Caki2 (cell line): ENCODE data around the gene SRC. TPM values are rescaled to one million over a fixed set of nuclear protein-coding genes. Genes with fewer than 3 reads are reported as not detected.

ENCODE experiments used
- DNase-seq: peaks from one replicate; pipeline ENCODE4 v3.0.0-alpha.2; 2015; ENCODE audit warnings: low read depth
- in situ Hi-C: cut with HindIII; loops from 2 replicates; pipeline ENCODE4 v1.10.0; 2016; ENCODE audit warnings: low sequenced_read_pairs, low pct_unique_long_range_greater_than_20kb, mixed read lengths
- total RNA-seq: library from RNA; depleted of rRNA; stranded (reverse); fragments of >200 nt; shearing (Covaris generic); gene quantifications from 2 replicates; pipeline ENCODE4 v1.2.3, GENCODE V29; 2014; ENCODE audit warnings: low replicate concordance; rRNA removed

SRC gene
- total RNA-seq, 1 experiment from 2014 or later, result 153 TPM

DNA sequence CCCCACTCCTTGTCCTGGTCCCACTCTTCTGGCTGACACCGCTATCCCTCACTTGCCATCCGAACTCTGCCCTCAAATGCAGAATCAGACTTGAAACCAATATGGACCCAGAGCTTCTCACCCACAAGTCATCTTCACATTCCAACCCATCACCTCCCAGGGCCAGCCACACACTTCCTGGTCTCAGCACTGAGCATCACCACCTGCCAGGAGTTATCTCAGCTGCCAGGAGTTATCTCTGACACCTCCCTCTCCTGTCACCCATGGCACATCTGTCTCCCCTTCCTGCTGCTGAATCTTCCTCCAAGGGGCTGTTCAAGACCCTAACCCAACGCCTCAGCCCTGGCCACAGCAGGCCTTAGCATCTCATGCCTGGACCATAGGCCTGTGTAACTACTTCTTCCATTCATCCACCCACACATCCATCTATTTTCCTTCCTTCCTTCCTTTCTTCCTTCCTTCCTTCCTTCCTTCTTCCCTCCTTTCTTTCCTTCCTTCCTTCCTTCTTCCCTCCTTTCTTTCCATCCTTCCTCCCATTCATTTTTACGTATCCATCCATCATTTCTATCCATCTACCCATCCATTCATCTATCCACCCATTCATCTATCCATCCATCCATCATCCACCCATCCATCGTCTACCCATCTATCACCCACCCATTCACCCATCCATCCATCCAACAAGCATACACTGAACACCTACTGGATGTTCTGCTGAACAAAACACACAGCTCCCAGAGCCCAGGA is 100.5 kb downstream of the SRC start:
- in situ Hi-C loops, result no loop called here
- no peak for DNase-seq

DNA sequence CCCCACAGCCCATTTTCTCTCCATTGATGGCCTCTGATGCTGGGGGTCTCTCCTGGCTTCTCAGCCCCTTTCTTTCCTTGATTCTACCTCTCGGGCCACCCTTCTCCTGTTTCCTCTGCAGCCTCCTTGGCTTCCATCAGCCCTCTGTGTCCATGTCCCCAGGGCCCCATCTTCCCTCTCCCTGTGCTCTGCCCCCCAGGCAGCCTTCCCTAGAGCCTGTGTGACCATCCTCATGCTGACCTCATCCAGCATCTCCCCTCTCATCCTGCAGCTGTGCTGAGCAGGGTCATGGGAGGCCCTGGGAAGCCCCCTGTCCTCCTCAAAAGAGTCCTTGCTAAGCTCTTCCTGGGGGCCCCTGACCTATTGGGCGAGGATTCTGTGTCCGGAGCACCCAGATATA is 101.7 kb downstream of the SRC start:
- in situ Hi-C loops, result no loop called here
- DNase-seq, result no peak

GRCh38 chr20:37449276-37449675 is 103.3 kb downstream of the SRC start:
- no peak for DNase-seq
- in situ Hi-C loops, result no loop called here

DNA sequence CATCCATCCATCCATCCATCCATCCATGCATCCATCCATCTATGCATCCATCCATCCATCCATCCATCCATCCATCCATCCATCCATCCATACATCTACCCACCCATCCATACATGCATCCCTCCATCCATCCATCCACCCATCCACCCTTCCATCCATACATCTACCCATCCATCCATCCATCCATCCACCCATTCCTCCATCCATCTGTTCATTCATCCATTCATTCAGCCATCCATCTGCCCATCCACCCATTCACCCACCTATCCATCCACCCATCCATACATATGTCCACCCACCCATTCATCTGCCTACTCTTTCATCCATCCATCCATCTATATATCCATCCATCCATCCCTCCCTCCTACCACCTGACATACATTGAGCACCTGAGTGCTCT is 104.4 kb downstream of the SRC start:
- in situ Hi-C loops, result no loop called here
- no peak for DNase-seq

DNA sequence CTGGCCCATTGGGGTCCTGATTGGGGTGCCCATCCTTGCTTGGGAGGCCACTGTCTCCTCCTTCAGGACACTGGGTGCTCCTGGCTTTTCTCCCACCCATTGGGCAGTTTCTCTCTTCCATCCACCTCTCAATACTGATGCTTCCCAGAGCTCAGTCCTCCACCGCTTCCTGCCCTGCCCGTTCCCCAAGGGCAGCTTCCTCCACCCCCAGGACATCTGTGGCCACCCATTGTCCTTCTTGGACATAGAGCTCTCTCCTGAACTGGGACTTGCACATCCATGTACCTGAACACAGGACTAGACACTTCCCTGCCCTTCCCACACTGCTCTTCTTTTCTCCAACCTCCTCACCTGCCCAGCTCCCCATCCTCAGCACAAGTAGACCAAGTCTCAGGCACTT is 105.7 kb downstream of the SRC start:
- in situ Hi-C loops, result no loop called here
- DNase-seq, result no peak

DNA sequence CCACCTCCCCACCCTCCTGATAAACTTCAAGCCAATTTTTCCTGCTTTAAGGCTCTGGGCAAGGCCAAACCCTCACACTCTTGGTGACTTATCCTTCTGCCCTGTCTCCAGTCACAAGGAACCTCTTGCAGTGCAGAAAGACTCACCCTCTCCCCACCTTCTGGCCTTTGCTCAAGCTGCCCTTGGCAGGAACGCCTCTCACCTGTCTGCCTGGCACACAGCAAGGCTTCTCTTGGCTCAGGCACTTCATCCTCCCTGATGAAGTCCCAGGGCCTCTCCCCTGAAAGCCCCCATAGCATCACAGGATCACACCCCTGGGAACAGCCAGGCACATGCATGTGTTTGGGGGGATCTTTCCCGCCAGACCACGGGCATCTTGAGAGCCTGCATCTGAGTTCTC is 106.3 kb downstream of the SRC start:
- in situ Hi-C loops, result no loop called here
- DNase-seq, result no peak

DNA sequence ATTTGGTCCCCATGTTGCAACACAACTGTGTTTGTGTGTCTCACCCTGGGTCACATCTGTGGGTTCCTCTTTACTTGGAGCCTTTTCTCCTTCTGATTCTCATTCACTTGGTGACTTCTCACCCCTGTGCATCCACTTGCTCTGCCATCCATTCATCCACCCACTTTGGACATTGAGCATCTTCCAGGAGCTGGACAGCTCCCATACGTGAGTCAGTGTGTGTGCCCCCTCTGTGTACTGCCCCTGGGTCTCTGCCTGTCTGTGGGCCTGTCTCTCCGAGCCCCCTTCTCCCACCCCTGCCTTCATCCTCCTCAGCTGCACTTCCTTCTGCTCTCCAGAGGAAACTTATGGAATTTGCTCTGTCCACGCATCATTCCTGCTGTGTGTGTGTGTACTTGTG is 107.3 kb downstream of the SRC start:
- no peak for DNase-seq
- in situ Hi-C loops, result no loop called here

GRCh38 chr20:37453836-37454235 is 107.9 kb downstream of the SRC start:
- in situ Hi-C loops, result no loop called here

DNA sequence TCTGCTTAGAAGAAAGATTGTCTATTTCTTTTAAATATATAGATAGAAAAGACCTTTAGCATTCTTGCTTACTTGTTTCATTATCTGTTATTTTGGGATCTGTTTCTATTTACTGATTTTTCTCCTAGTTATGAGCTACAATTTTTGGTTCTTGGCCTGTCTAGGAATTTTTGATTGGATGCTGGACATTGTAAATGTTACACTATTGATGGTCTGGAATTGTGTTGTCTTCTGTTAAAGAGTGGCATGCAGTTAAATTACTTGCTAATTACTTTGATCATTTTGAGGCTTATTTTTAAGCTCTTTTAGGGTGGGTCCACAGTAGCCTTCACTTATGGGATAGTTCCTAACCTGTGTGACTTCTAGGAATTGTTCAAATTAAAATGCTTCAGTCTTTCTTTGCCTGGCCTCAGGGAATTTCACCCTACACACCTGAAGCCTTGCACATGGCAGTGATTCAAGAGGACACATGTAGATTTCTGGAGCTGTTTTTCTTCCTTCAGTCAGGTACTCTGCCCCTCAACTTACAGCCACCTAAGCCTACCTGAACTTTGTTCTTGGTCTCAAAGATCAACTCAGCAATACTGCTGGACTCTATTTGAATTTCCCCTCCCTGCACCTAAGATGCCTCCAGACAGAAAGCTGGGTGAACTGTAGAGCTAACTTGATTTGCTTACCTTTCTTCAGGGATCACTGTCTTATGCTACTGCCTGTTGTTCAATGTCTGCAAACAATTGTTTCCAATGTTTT is 108.9 kb downstream of the SRC start:
- in situ Hi-C loops, result no loop called here
- DNase-seq, result no peak

More at GRCh38 chr20:37453836-37454235, 107.9 kb downstream of the SRC start:
- no peak for DNase-seq

Other genes with a start within 250 kb of the SRC start
- gene RPN2, start 166.8 kb upstream of the SRC start, total RNA-seq, result 345 and 382 TPM in 2 replicates
- 0.51 and 1.0 TPM in 2 replicates for gene MROH8, start 166.6 kb upstream of the SRC start, total RNA-seq
- gene GHRH, start 84.3 kb upstream of the SRC start, total RNA-seq, result not detected in 2 replicates
- 143 and 158 TPM in 2 replicates for gene MANBAL, start 56.5 kb upstream of the SRC start, total RNA-seq
- gene NNAT, start 175.1 kb downstream of the SRC start, total RNA-seq, result not detected in 2 replicates
- gene BLCAP, start 181.7 kb downstream of the SRC start, total RNA-seq, result 21.7 and 28.3 TPM in 2 replicates